DMS153 treated with DMSO at 0.1 percent for 48 hours (cell line): Measurements from ENCODE around the gene PTPN5.
A peak's percentile ranks its signal among the peaks of the same experiment; 100 is the strongest.
"Not testable (repeated sequence)": the region's sequence is repeated elsewhere in the genome, so short reads cannot be mapped to it uniquely, and the experiment has no call there.

Source experiments
- DNase-seq: peaks from one replicate; lab custom pipeline; 2025; ENCODE audit not compliant: unreplicated experiment; lab: John Stamatoyannopoulos, UW

Gene PTPN5

DNA sequence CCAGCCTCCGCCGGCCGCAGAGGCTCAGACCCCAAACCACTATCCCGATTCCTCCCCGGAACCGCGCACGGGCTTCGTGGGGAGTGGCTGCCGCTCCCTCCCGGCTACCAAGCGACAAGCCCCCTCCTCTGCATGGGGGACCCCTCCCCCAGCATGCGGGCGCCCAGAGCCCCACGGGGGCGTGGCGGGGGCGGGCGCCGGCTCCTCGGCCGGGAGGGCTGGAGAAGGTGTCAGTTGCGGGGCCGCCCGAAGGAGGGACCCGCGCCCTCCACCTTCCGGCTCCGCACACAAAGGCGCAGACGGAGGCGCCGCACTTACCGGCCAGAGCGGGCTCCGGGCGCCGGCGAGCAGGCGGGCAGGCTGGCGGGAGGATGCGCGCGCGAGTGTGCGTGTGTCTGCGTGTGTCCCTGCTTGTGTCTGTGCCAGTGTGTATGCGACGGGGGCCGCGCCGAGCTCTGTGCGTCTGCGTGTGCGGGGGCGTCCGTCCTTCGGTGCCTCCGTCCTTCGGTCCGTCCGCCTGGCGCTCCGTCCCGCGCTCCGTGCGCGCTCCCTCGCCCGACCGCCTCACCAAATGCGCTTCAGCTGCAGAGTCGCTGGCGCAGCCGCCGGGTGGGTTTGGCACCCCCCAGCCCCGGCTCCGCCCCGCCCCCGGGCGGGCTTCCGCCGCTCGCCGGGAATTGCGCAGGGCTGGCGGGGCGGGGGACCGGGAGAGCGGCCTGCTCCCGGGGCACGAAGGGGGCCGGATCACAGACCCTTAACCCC lies at the start of gene PTPN5:
Gene PTPN5 (minus strand): TSS at position 592 of the 762 bp plus-strand sequence. CDS start 19,840 bp downstream, outside the sequence.
- no peak for DNase-seq

DNA sequence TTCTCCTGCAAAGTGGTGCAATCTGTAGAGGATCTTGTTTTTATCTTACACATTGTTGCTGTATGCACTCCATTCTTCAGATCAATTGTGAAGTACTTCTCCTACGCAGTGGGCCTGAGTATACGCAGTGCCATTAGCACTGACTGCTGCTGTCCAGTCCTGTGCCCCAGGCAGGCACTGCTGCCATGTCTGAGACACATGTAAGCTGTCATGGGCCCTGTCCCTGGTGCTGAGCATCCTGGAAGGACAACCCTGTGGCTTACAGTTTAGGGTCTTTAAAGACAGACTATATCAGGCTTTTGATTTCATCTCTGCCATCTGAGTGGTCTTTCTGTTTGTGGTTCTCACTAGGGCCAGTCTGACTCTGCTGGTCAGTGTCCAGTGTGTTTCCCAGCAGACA lies 44.8 kb upstream of the PTPN5 start:
- no peak for DNase-seq

DNA sequence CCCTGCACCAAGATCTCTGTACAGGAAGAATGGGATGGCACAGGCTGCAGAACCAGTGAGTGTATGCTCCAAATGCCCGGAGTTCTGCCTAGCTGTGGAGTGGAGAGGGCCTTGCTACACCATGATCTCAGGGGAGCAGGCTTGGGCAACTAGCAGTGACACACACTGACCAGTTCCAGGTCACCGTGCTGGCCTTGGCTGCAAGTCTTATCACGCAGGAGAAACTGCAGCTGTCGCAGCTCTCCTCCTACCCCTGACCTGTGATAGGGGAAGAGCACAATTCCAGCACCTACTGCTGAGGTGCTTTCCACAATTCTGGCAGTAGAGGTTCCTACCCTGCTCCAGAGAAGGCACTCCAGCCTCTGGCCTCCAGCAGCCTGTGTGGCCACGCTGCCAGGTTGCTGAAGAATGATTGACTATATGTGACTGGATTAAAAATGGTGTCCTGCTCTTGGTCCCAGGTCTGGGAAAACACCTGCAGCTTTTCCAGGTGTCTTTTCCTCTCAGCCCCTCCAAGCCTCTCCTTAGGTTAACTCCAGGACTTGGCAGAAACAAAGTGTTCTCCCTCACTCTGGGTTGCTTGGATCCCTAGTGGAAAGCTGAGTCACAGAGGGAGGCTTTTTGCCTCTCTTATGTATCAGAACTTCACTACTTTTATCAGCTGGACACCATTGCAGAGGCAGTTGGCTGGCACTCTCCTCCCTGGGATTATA lies 43.3 kb upstream of the PTPN5 start:
- no peak for DNase-seq

DNA sequence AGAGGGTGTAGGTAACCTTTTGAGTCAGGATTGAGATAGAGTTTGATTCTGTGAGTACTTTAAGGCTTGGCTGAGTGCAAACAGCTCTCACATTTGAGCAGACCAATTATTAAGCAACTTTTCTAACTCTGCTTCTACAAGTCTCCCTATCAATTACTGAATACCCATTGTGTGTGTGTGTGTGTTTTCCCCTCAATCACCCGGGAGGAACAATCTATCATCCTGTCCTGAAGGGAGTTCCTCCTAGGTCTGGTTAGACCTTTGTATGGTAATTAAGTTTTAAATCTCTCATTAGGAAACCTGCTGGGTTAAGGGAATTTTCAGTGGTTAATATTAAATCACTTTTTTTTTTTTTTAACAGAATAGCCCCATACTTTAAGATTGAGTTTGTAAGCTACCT lies 28.6 kb upstream of the PTPN5 start:
- DNase-seq, result not testable (repeated sequence)

DNA sequence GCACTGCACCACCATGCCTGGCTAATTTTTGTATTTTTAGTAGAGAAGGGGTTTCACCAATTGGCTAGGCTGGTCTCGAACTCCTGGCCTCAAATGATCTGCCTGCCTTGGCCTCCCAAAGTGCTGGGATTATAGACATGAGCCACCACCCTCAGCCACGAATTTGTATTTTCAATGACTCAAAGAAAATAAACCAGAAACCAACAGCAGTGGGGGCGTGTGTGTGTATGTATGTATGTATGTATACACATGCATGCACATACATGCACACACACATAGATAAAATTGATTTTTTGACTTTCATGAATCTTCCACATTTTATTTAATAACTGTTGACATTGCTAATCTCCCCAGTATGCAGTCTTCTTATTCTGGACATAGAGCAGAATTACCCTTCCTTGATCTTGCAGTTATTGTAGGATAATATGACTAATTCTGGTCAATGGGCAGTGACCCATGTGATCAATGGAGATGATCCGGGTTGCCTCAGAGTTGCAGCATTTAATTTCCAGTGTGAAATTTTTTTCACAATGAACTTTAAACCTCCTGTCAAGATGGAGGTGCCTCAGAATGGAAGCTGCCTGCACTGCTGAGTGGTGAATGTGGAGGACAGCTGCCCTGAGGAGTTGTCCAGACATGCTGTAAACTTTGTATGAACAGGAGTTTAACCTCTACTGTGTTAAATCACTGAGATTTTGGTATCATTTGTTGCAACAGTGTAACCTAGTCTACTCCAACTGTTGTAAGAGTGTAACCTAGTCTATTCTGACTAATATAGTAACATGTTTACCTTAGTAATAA lies 12.8 kb upstream of the PTPN5 start:
- DNase-seq, result no peak

DNA sequence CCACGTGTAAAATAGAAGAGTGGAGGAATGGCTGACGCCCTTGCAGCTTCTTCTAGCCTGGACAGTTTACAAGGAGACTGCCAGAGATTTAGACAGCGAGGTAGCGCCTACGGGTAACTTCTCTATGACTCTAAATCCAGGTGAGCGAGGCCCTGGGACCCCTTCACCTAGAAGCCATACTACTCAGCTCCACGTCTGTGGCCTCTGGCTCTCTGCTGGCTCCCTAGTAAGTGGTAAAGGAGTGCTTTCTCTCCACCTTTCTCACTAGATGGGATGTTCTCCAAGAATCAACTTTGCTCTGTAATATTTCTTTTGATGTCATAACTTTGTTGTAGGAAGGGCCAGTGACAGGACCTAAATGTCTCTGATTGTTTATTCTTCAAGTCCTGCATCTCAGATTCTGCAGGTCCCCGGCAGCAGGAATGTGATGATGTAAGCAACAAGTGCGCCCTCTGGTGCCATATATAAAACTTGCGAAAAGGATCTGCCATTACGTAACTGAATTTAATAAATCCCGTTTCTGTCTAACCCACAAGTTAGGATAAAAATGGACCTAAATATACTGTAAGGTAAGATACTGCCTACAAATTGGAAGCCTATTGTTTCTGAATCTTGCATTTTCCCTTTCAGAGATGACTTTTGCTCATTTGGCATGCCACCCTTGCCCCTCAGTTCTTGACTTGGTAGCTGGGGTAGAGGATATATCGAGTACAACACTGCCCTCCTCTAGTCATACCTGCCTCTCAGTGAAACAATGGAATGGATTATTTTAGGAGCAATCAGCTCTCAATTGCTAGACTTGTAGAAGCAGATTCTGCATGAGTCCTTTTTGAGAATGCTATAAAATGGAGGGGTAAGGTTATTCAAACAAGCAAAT lies 11.0 kb upstream of the PTPN5 start:
- peak; percentile 73 for DNase-seq

DNA sequence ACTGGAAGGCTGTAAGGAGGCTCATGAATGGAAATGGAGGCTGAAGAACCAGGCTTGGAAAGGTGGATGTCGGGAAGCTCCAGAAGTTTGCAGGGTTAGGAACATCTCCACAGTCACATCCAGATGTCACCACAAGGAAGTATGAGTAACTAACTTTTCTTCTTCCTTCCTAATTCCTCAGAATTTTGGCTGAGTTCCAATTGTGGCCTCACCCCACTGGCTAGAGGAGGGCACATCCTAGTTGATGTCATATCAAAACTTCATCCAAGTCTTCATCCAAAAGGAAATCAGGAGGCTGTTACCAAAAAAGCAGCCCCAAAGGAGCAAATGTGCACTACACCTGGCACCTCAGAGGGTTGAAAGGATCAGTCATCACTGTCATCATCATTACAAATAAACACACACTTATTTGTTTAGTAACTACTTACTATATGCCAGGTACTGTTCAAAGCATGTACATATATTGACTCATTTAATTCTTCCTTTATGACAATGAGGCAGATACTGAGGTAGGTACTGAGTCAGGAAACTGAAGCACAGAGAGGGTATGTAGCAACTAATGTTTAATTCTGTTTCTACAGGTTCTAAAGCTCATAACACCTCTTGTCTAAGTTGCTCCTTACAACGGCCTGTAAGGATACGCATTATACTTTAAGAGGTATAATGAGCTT lies 7.3 kb upstream of the PTPN5 start:
- DNase-seq, result no peak

DNA sequence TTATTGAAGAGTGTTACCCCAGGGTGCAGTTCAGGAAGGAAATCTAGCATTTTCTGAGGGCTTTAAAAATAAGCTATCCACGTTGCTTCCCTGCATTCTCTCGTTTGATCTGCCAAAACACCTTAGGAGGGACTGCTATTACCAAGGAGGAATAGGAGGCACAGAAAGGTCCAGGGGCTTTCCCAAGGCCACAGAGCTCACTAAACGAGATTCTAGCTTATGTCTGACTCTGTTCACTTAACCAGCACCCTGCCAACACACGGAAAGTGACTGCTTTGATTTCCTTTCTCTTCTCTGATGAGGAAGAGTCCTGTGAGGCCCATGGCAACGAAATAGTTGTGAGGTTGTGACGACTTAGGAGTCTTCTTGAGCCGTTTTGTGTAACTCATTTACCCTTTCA lies 3.4 kb upstream of the PTPN5 start:
- DNase-seq, result no peak

DNA sequence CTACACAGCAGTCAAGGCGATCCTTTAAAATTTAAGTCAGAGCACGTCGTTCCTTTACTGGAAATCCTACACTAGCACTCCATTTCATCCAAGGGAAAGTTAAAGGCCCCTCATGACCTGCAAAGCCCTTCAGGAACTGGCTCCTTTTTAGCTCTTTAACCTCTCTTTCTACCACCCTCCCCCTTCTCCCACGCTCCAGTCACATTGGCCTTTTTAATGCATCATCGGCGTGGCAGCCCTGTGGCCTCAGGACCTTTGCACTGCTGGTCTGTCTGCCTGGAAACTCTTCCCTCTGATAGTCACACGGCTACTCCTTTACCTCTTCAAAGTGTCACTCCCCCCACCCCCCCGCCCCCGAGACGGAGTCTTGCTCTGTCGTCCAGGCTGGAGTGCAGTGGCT lies 1.2 kb upstream of the PTPN5 start:
- DNase-seq, result no peak

DNA sequence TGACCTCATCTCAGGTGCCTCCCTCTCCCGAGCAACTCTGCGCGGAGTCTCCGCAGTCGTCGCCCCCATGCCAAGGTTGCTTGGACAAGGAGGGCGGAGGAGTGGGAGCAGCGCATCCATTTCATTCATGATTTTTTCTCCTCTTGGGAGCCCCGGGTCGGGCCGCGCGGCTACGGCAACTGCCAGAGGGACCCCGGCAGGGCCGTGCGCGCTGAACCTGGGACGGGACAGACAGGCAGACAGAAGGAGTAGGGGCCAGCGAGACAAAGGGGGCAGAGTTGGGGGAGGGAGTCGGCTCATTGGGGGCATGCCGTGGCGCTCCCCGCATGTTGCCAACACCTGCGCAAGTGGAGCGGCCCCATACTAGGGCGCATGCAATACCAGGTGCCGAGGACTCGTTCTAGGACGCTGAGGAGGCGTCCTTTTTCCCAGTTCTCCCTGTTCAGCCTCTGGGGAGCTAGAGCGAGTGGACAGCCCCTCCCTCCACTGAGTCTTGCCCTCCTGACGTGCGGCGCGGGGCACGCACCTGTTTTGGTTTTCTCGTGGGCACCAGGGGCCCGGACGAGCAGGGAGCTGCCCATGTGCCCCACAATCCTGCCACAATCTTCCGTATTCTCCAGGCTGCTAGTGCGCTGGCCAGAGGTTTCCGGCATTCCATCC lies 501 bp upstream of the PTPN5 start:
- DNase-seq, result no peak

DNA sequence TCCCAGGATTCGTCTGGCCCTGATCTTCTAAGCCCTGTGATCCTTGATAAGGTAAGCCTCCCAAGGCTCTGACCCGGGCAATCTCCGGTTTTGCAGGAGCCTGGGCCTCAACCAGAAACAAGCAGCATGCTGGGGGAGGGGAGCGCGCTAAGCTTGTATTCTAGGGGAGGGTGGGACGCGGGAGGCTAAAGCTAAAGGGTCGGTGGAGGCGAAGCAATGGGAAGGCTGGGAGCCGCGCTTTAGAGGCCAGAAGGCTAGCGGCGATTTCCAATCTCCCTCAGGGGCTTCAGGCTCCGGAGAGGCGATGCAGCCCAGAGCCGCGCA lies 753 bp downstream of the PTPN5 start:
- DNase-seq, result no peak

DNA sequence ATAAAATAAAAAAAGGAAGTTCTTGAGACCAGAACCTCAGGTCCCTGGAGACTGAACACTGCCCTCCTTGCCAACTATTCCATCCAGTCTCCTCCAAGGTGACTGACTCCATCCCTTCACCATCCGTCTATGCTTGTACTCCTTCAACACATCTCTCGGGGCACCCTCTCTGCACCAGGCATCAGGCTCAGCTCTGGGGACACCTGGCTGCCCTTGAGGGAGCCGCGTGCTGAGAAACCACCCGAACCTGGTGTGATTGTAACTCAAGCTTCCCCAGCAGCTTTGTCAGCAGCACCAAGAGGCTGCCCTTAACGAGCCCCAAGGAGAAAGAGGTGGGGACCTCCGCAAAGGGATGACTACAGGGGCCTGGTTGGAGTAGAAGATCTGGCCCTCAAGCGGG lies 1.7 kb downstream of the PTPN5 start:
- no peak for DNase-seq

DNA sequence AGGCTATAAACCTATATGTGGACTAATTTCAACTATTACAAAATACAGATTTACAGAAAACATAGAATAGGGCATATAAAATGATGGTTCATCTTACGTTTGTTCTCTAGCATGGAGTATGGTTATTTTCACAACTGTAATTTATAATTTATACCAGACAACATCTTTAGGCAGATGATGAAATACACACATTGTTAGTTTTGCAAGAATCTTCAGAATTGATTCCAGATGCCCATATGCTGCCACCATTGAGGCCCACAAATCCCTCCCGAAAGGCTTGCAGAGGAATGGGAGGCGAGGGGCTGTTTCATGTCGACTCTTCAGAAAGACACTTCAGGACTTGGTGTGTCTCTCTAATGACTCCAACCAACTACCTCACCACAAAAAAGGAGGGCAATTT lies 6.2 kb downstream of the PTPN5 start:
- no peak for DNase-seq

DNA sequence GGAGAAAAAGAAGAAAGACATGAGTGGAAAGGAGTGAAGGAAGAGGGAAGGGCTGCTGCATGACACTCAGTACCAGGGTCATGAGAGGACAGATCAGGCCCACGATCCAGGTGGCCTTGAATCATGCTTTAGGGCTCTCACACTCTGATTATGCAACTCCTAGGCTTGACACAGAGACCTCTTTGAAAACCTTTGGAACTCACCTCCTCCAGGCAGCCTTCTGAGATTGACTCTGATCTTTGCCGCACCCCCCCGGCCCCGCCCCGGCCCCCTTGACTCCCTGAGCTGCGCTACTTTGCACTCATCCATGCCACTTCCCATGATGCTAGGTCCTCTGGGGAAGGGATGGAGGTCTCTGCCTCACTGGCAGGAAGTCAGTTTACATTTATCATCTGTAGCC lies 10.7 kb downstream of the PTPN5 start:
- no peak for DNase-seq

DNA sequence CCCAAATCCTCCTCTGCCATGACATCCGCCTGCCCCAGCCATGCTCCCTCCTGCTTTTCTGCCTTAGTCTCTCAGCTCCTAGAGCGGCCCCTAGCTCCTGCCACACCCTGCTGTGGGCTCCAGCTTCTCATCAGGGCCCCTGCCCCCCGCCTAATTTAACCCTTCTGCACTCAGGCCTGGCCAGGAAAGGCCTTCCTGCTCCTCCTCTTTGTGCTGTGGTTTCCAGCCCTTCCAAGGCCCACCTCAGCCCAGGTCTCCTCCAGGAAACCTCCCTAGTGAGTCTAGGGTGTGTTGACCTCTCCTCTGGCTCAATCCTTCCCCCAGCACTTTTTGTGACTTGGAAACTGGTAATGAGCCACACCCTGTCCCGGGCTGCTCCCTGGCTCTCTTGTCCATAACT lies 11.3 kb downstream of the PTPN5 start:
- no peak for DNase-seq

DNA sequence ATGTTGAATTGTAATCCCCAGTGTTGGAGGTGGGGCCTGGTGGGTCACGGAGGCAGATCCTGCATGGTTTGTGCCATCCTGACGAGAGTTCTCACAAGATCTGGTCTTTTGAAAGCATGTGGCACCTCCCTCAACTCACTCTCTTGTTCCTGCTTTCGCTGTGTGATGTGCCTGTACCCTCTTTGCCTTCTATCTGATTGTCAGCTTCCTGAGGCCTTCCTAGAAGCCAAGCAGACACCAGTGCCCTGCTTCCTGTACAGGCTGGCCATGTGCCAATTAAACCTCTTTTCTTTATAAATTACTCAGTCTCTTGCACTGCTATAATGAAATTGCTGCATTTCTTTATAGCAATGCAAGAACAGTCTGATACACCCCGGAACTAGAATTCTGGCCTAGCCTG lies 13.1 kb downstream of the PTPN5 start:
- DNase-seq, result no peak

DNA sequence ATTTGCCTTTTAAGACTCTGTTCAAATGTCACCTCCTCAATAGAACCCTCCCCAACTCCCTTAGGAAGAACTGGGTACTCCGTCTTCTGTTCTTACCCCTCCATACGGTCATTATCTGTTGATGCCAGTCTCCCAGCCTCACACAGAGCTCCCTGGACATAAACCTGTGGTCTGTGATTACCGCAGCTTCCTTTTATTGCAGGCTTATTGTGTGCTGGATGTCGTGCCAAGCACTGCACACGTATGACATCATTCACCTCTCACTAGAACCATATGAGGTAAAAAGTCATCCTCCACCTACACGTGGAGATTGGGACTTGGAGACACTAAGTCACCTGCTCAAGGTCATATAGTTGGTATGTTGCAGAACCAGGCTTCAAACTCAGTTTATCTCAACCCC lies 15.3 kb downstream of the PTPN5 start:
- DNase-seq, result no peak

DNA sequence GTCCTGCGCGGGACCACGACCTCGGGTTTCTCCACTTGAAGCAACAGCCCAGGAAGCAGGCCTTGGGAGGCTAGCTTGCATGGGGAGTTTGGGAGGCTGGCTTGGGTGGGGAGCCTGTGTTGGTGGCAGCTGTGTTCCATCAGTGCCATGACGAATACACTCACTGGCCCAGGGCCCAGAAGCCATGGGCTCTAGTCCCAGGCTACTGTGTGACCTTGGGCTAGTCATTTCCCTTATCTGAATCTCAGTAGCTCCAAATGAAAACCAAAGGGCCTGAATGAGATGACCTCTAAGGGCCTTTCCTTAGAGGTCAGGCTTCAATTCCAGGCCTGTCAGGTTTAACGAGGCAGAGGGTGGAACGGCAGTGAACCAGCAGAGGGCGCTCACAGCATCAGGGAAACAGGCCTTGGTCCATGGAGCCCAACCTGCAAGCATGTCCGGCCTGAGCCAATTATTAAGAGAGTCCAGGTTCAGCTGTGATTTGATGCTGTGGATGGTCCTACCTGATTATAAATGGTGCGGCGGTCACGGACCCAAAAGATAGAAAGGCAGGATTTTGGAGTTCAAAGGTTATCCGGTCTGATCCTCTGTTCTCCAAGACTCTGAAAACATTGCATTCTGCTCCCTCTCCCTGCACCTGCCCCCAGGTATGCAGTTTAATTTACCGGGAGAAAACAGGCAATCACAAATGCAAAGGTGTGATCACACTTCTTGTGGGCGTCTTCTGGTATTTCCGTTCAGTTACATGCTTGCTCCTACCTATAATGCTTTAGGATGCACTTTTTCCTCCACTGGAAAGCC lies 15.9 kb downstream of the PTPN5 start:
- DNase-seq, result peak; percentile 4

DNA sequence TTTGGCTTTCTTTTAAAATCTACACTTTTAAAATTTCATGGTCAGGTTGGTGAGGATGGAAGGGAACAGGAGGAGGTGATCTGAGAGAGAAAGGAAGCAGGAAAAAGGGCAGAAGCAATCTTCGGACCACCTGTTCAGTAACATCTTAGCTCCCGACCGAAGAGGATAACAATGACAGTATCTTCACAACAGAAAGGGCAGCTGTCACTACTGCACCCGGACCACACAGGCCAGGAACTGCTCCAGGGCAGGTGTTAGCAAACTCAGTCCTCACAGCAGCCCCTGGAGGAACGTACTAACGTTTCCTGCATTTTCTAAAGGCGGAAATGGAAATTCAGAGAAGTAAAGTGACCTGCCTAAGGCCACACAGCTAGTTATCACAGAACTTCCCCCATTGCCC lies 16.8 kb downstream of the PTPN5 start:
- no peak for DNase-seq
